OCI-LY7 (cell line): ENCODE measurements around the gene MRPS17.

Experiments
- CTCF ChIP-seq: fragments of 200-600 bp; sonication (generic); conservative IDR thresholded peaks from 2 replicates; pipeline ENCODE4 v1.5.1; 2014; ENCODE audit warnings: mild to moderate bottlenecking, antibody characterized with exemption, low read length, moderate library complexity, mixed read lengths
- EZH2phosphoT487 ChIP-seq: fragments of 200-600 bp; sonication (generic); IDR thresholded peaks from 2 replicates; pipeline ENCODE4 v1.6.1; 2018; ENCODE audit warnings: low read depth, borderline replicate concordance, mild to moderate bottlenecking, mixed run types, antibody characterized with exemption, low read length, moderate library complexity, mixed read lengths

- TF ChIP-seq CTCF: no peak
- TF ChIP-seq EZH2phosphoT487: no peak
Observed at GRCh38 chr7:55903985-55904759, 47.5 kb upstream of the MRPS17 start.
